ENCODE measurements around the gene SYNC. TPM values are rescaled to one million over a fixed set of nuclear protein-coding genes. Genes with fewer than 3 reads are reported as not detected.
A peak's percentile ranks its signal among the peaks of the same experiment; 100 is the strongest.

SYNC gene
- total RNA-seq, 1 experiment from 2014 or later = 1.9 TPM

DNA sequence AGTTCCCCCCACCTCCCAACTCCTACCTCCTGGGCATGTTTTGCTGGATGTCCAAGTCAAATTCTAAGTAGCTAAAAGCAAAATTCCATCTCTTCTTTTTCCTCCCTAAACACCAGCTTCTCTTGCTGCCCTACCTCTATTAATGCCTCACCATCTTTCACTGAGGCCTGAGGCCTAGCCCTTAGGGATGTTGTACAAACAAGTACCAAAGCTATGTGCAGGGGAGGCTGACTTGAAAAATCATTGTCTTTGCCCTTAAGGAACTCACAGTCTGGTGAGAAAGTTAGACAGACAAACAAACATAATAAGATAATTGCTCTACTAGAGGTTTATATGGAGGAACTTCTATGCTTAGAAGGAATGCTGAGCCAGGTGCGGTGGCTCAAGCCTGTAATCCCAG is 25.3 kb upstream of the SYNC start:
- H3K27ac Mint-ChIP-seq (ENCODE audit: low read depth, unreplicated experiment) = no peak overlapping the region
- H3K4me3 Mint-ChIP-seq (ENCODE audit: unreplicated experiment) = no peak overlapping the region
- intact Hi-C loops (cut with micrococcal nuclease) = loop anchor here (5.0 kb wide), 1 partner anchor 34 kb away; no protein-coding TSS in a partner anchor
- POLR2A ChIA-PET = interaction anchor here (1.1 to 1.7 kb wide), 2 partner anchors 32 to 43 kb away, joined by 3 to 4 read pairs; no protein-coding TSS in a partner anchor
- DNase-seq (ENCODE audit: unreplicated experiment) = no peak
- no peaks in the 10 kb centered on the region for H3K9me3 Mint-ChIP-seq (ENCODE audit: unreplicated experiment)
- peaks cover 22% of the 10 kb centered on the region for H3K4me1 Mint-ChIP-seq (ENCODE audit: insufficient read depth, unreplicated experiment)
- CTCF ChIA-PET = interaction anchor here (0.9 to 5.6 kb wide), 3 partner anchors 15 to 99 kb away, joined by 3 to 29 read pairs (median 4); no protein-coding TSS in a partner anchor
- no peaks in the 10 kb centered on the region for H3K36me3 Mint-ChIP-seq (ENCODE audit: insufficient read depth, unreplicated experiment)
- TF ChIP-seq, protein P1, sequence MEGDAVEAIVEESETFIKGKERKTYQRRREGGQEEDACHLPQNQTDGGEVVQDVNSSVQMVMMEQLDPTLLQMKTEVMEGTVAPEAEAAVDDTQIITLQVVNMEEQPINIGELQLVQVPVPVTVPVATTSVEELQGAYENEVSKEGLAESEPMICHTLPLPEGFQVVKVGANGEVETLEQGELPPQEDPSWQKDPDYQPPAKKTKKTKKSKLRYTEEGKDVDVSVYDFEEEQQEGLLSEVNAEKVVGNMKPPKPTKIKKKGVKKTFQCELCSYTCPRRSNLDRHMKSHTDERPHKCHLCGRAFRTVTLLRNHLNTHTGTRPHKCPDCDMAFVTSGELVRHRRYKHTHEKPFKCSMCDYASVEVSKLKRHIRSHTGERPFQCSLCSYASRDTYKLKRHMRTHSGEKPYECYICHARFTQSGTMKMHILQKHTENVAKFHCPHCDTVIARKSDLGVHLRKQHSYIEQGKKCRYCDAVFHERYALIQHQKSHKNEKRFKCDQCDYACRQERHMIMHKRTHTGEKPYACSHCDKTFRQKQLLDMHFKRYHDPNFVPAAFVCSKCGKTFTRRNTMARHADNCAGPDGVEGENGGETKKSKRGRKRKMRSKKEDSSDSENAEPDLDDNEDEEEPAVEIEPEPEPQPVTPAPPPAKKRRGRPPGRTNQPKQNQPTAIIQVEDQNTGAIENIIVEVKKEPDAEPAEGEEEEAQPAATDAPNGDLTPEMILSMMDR (IDR thresholded peaks at IDR 0.05; ENCODE audit: unreplicated experiment) = no peak
- no peaks in the 10 kb centered on the region for H3K27me3 Mint-ChIP-seq (ENCODE audit: insufficient read depth, unreplicated experiment)
- no TSS peak for BruUV-seq (replicated peaks)

DNA sequence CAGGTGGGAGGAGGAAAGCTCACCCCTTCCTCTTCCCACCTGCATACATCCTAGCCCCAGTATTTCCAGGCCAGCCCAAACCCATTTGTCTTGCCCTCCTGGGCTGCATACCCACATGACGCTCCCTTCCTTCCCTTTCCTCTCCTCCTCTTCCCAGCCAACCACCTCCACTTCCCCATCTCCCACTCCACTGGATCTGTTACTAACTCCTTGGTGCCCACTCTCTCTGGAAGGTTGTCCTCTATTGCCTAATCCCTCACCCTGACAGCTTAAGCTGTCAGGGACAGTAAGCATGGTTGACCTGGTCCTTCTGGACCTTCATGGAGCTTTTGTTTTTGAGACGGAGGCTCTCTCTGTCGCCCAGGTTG is 23.0 kb upstream of the SYNC start:
- H3K27ac Mint-ChIP-seq (ENCODE audit: low read depth, unreplicated experiment) = no peak overlapping the region
- peaks cover 16% of the 10 kb centered on the region for H3K4me1 Mint-ChIP-seq (ENCODE audit: insufficient read depth, unreplicated experiment)
- POLR2A ChIA-PET = interaction anchor here (0.8 to 2.2 kb wide), 7 partner anchors 8 to 47 kb away, joined by 3 to 10 read pairs (median 5); no protein-coding TSS in a partner anchor
- intact Hi-C loops (cut with micrococcal nuclease) = loop anchor here (5.0 kb wide), 1 partner anchor 37 kb away; no protein-coding TSS in a partner anchor
- DNase-seq (ENCODE audit: unreplicated experiment) = no peak
- TF ChIP-seq, protein P1 (IDR thresholded peaks at IDR 0.05; ENCODE audit: unreplicated experiment) = no peak
- no peaks in the 10 kb centered on the region for H3K9me3 Mint-ChIP-seq (ENCODE audit: unreplicated experiment)
- no peaks in the 10 kb centered on the region for H3K36me3 Mint-ChIP-seq (ENCODE audit: insufficient read depth, unreplicated experiment)
- BruUV-seq (replicated peaks) = no TSS peak
- no peak overlapping the region for H3K4me3 Mint-ChIP-seq (ENCODE audit: unreplicated experiment)
- CTCF ChIA-PET = interaction anchor here (0.6 to 6.6 kb wide), 5 partner anchors 13 to 153 kb away, joined by 3 to 28 read pairs (median 6); no protein-coding TSS in a partner anchor
- no peaks in the 10 kb centered on the region for H3K27me3 Mint-ChIP-seq (ENCODE audit: insufficient read depth, unreplicated experiment)

DNA sequence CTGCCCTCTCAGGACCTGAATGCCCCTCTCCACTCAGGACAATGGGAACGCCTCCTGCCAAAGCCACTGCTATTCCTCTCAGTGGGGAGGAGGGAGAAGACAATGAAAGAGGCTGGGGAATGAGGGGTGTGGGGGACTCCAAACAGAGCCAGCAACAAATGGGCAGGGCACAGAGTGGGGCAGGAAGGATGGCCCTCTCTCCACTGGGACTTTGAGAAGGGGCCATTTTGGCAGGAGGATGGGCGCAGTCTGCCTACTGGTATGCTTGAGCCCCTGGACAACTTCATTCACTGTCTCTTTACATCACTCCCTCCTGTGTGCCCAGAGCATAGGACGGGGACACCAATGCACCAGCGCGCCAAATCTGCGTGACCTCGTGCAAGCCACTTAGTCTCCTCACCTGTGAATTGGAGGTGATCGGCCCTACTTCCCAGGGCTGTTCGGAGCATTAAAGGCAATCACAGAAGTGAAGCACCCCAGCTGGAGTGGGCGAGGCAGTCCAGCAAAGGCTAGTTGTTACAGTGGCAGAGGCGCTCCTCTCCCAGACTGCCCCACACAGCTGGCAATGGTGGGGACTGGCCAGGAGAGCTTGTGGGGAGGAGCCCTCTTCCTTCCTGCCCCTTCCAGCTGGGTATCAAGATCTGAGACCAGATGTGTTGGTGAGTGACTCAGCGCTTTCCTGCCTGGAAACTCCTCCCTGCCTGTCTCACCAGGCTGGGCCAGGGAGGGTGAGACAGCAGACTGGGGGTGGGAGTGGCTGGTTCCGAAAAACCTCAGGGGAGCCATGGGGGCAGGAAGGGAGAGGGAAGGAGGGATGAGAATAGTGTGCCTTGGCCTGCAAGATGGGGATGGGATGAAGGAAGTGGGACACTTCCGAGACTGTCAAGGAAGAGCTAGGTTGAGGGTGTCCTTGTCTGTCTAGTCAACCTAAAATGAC is 22.4 kb upstream of the SYNC start:
- TF ChIP-seq, protein P1 (IDR thresholded peaks at IDR 0.05; ENCODE audit: unreplicated experiment) = no peak
- H3K36me3 Mint-ChIP-seq (ENCODE audit: insufficient read depth, unreplicated experiment) = no peaks in the 10 kb centered on the region
- peak; percentile 93 for DNase-seq (ENCODE audit: unreplicated experiment)
- no peaks in the 10 kb centered on the region for H3K9me3 Mint-ChIP-seq (ENCODE audit: unreplicated experiment)
- peaks cover 16% of the 10 kb centered on the region for H3K4me1 Mint-ChIP-seq (ENCODE audit: insufficient read depth, unreplicated experiment)
- POLR2A ChIA-PET = interaction anchor here (0.6 to 2.2 kb wide), 9 partner anchors 8 to 227 kb away, joined by 3 to 10 read pairs (median 3); no protein-coding TSS in a partner anchor
- H3K27me3 Mint-ChIP-seq (ENCODE audit: insufficient read depth, unreplicated experiment) = no peaks in the 10 kb centered on the region
- no peak overlapping the region for H3K4me3 Mint-ChIP-seq (ENCODE audit: unreplicated experiment)
- no TSS peak for BruUV-seq (replicated peaks)
- CTCF ChIA-PET = interaction anchor here (0.6 to 6.6 kb wide), 6 partner anchors 8 to 154 kb away, joined by 3 to 28 read pairs (median 6); no protein-coding TSS in a partner anchor
- intact Hi-C loops (cut with micrococcal nuclease) = loop anchor here (5.0 kb wide), 1 partner anchor 37 kb away; no protein-coding TSS in a partner anchor
- peak overlapping the region; percentile 71 for H3K27ac Mint-ChIP-seq (ENCODE audit: low read depth, unreplicated experiment)

DNA sequence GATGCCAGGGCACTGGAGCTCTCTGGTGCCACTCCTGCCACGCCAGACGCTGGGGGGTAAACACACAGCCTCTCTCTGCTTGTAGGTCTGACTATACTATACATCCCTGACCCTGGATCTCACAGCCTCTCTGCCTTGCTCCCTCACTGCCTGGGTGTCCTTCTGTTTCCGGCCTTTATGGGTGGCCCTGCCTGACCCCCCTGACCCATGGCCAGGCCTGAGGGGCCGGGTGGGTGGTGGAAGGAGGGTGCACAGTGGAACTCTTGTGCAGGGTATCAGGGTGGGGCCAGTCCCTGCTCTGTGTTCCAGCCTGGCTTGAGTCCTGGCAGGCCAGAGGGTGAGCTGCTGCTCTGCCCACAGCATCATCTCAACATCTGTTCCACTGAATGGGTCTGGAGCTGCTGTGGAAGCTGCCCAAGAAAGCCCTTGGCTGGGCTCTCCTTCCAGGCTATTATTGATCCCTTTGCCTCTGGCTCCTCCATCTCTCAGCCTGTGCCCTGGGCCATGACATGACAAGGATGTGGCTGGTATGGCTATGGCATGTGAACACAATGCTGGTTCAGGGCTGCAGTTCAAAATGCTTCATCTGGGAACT is 17.2 kb upstream of the SYNC start:
- intact Hi-C loops (cut with micrococcal nuclease) = no loop called here
- H3K36me3 Mint-ChIP-seq (ENCODE audit: insufficient read depth, unreplicated experiment) = no peaks in the 10 kb centered on the region
- no peak overlapping the region for H3K4me3 Mint-ChIP-seq (ENCODE audit: unreplicated experiment)
- peaks cover 23% of the 10 kb centered on the region for H3K4me1 Mint-ChIP-seq (ENCODE audit: insufficient read depth, unreplicated experiment)
- ChIA-PET CTCF (interaction anchor here (0.6 to 16.5 kb wide), 2 partner anchors 56 to 319 kb away, joined by 5 to 418 read pairs; no protein-coding TSS in a partner anchor), POLR2A (no interaction called here)
- H3K27me3 Mint-ChIP-seq (ENCODE audit: insufficient read depth, unreplicated experiment) = no peaks in the 10 kb centered on the region
- BruUV-seq (replicated peaks) = no TSS peak
- TF ChIP-seq, protein P1 (IDR thresholded peaks at IDR 0.05; ENCODE audit: unreplicated experiment) = no peak
- no peak overlapping the region for H3K27ac Mint-ChIP-seq (ENCODE audit: low read depth, unreplicated experiment)
- no peak for DNase-seq (ENCODE audit: unreplicated experiment)
- H3K9me3 Mint-ChIP-seq (ENCODE audit: unreplicated experiment) = no peaks in the 10 kb centered on the region

Data from MCF 10A (cell line).